ENCODE results near the gene NCAPD2. TPM values are rescaled to one million over a fixed set of nuclear protein-coding genes. Genes with fewer than 3 reads are reported as not detected.
"Not testable (repeated sequence)": the region's sequence is repeated elsewhere in the genome, so short reads cannot be mapped to it uniquely, and the experiment has no call there.

The NCAPD2 gene
- total RNA-seq, 1 donor from 2014 or later, result 23.0 TPM

GRCh38 chr12:6494258-6494743, 399 bp downstream of the NCAPD2 start:
- Histone ChIP-seq H3K27ac (ENCODE audit: low read depth, low read length) (no peak overlapping the region), H3K9me3 (ENCODE audit: control insufficient read depth in 3 of 3, low read length in 3 of 3) (no peaks in the 10 kb centered on the region), H3K4me1 (ENCODE audit: control insufficient read depth in 3 of 3, insufficient read depth in 3 of 3, low read length in 3 of 3) (peaks cover 17 to 34% (median 20%) of the 10 kb centered on the region in 3 donors), H3K9ac (ENCODE audit: low read depth in 1 of 3, low read length in 3 of 3) (peak overlapping the region; percentile 72 to 99 (median 79)), H3K36me3 (ENCODE audit: control insufficient read depth in 3 of 3, insufficient read depth in 3 of 3, low read length in 3 of 3) (peaks cover 9 to 28% (median 15%) of the 10 kb centered on the region in 3 donors), H3K4me3 (ENCODE audit: low read length in 3 of 3) (peak overlapping the region; percentile 89 to 100 (median 97)), H3K27me3 (ENCODE audit: control insufficient read depth in 3 of 3, insufficient read depth in 3 of 3, low read length in 3 of 3) (no peaks in the 10 kb centered on the region)

- peak overlapping the region; percentile 2 to 99 (median 37) for H3K9ac ChIP-seq (ENCODE audit: low read depth in 1 of 3, low read length in 3 of 3)
- no peaks in the 10 kb centered on the region for H3K9me3 ChIP-seq (ENCODE audit: control insufficient read depth in 3 of 3, low read length in 3 of 3)
- peak overlapping the region in 2 of 3 donors; percentile 22 to 38 for H3K4me3 ChIP-seq (ENCODE audit: low read length in 3 of 3)
- H3K27ac ChIP-seq (ENCODE audit: low read depth, low read length), result no peak overlapping the region
- peaks cover 17 to 34% (median 20%) of the 10 kb centered on the region in 3 donors for H3K4me1 ChIP-seq (ENCODE audit: control insufficient read depth in 3 of 3, insufficient read depth in 3 of 3, low read length in 3 of 3)
- H3K36me3 ChIP-seq (ENCODE audit: control insufficient read depth in 3 of 3, insufficient read depth in 3 of 3, low read length in 3 of 3), result peaks cover 9 to 28% (median 17%) of the 10 kb centered on the region in 3 donors
- H3K27me3 ChIP-seq (ENCODE audit: control insufficient read depth in 3 of 3, insufficient read depth in 3 of 3, low read length in 3 of 3), result no peaks in the 10 kb centered on the region
These were observed 1.1 kb downstream of the NCAPD2 start for GRCh38 chr12:6494968-6495367.

DNA sequence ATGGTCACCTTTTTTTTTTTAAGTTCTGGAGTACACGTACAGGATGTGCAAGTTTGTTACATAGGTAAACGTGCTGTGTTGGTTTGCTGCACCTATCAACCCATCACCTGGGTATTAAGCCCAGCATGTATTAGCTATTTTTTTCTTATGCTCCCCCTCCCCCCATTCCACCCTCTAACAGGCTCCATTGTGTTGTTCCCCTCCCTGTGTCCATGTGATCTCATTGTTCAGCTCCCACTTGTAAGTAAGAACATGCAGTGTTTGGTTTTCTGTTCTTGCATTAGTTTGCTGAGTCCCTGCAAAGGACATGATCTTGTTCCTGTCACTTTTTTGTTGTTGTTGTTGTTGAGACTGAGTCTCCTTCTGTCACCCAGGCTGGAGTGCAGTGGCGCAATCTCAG, 3.4 kb downstream of the NCAPD2 start:
- Histone ChIP-seq H3K4me1 (ENCODE audit: control insufficient read depth in 3 of 3, insufficient read depth in 3 of 3, low read length in 3 of 3) (peaks cover 16 to 31% (median 17%) of the 10 kb centered on the region in 3 donors), H3K36me3 (ENCODE audit: control insufficient read depth in 3 of 3, insufficient read depth in 3 of 3, low read length in 3 of 3) (peaks cover 9 to 20% (median 17%) of the 10 kb centered on the region in 3 donors)
- H3K27me3 ChIP-seq (ENCODE audit: control insufficient read depth in 3 of 3, insufficient read depth in 3 of 3, low read length in 3 of 3); H3K9me3 ChIP-seq (ENCODE audit: control insufficient read depth in 3 of 3, low read length in 3 of 3); H3K4me3 ChIP-seq (ENCODE audit: low read length in 3 of 3); H3K9ac ChIP-seq (ENCODE audit: low read depth in 1 of 3, low read length in 3 of 3); H3K27ac ChIP-seq (ENCODE audit: low read depth, low read length): not testable (repeated sequence)

GRCh38 chr12:6500466-6500865, 6.6 kb downstream of the NCAPD2 start:
- Histone ChIP-seq H3K27me3 (ENCODE audit: control insufficient read depth in 3 of 3, insufficient read depth in 3 of 3, low read length in 3 of 3) (no peaks in the 10 kb centered on the region), H3K4me3 (ENCODE audit: low read length in 3 of 3) (no peak overlapping the region), H3K9ac (ENCODE audit: low read depth in 1 of 3, low read length in 3 of 3) (no peak overlapping the region), H3K36me3 (ENCODE audit: control insufficient read depth in 3 of 3, insufficient read depth in 3 of 3, low read length in 3 of 3) (peaks cover 11 to 19% (median 16%) of the 10 kb centered on the region in 3 donors), H3K4me1 (ENCODE audit: control insufficient read depth in 3 of 3, insufficient read depth in 3 of 3, low read length in 3 of 3) (peaks cover 0 to 3% (median 2%) of the 10 kb centered on the region in 3 donors), H3K27ac (ENCODE audit: low read depth, low read length) (no peak overlapping the region), H3K9me3 (ENCODE audit: control insufficient read depth in 3 of 3, low read length in 3 of 3) (no peaks in the 10 kb centered on the region)

GRCh38 chr12:6507102-6507998, 13.4 kb downstream of the NCAPD2 start:
- no peak overlapping the region for H3K4me3 ChIP-seq (ENCODE audit: low read length in 3 of 3)
- H3K9ac ChIP-seq (ENCODE audit: low read depth in 1 of 3, low read length in 3 of 3), result no peak overlapping the region
- H3K27ac ChIP-seq (ENCODE audit: low read depth, low read length), result no peak overlapping the region
- H3K9me3 ChIP-seq (ENCODE audit: control insufficient read depth in 3 of 3, low read length in 3 of 3), result no peaks in the 10 kb centered on the region
- H3K4me1 ChIP-seq (ENCODE audit: control insufficient read depth in 3 of 3, insufficient read depth in 3 of 3, low read length in 3 of 3), result no peaks in the 10 kb centered on the region
- H3K27me3 ChIP-seq (ENCODE audit: control insufficient read depth in 3 of 3, insufficient read depth in 3 of 3, low read length in 3 of 3), result no peaks in the 10 kb centered on the region
- peaks cover 15 to 18% (median 18%) of the 10 kb centered on the region in 3 donors for H3K36me3 ChIP-seq (ENCODE audit: control insufficient read depth in 3 of 3, insufficient read depth in 3 of 3, low read length in 3 of 3)

DNA sequence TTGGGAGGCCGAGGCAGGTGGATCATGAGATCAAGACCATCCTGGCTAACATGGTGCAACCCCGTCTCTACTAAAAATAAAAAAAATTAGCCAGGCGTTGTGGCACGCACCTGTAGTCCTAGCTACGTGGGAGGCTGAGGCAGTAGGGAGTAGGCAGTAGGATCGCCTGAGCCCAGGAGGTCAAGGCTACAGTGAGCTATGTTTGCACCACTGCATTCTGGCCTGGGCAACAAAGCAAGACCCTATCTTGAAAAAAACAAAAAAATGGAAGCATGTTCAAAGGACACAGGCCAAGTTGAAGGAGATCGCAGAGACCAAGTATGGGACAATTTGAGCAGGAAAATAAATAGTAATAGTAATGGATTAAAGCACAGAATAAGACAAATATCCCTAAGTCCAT, 14.2 kb downstream of the NCAPD2 start:
- Histone ChIP-seq H3K27me3 (ENCODE audit: control insufficient read depth in 3 of 3, insufficient read depth in 3 of 3, low read length in 3 of 3) (no peaks in the 10 kb centered on the region), H3K36me3 (ENCODE audit: control insufficient read depth in 3 of 3, insufficient read depth in 3 of 3, low read length in 3 of 3) (peaks cover 21 to 25% (median 23%) of the 10 kb centered on the region in 3 donors), H3K9me3 (ENCODE audit: control insufficient read depth in 3 of 3, low read length in 3 of 3) (no peaks in the 10 kb centered on the region), H3K9ac (ENCODE audit: low read depth in 1 of 3, low read length in 3 of 3) (no peak overlapping the region), H3K4me3 (ENCODE audit: low read length in 3 of 3) (no peak overlapping the region), H3K27ac (ENCODE audit: low read depth, low read length) (no peak overlapping the region), H3K4me1 (ENCODE audit: control insufficient read depth in 3 of 3, insufficient read depth in 3 of 3, low read length in 3 of 3) (no peaks in the 10 kb centered on the region)

- Histone ChIP-seq H3K4me1 (ENCODE audit: control insufficient read depth in 3 of 3, insufficient read depth in 3 of 3, low read length in 3 of 3) (no peaks in the 10 kb centered on the region), H3K36me3 (ENCODE audit: control insufficient read depth in 3 of 3, insufficient read depth in 3 of 3, low read length in 3 of 3) (peaks cover 47 to 68% (median 56%) of the 10 kb centered on the region in 3 donors)
These were observed 26.3 kb downstream of the NCAPD2 start for GRCh38 chr12:6520186-6520585.

GRCh38 chr12:6522193-6522592, 28.3 kb downstream of the NCAPD2 start:
- H3K4me3 ChIP-seq (ENCODE audit: low read length in 3 of 3), result no peak overlapping the region
- H3K36me3 ChIP-seq (ENCODE audit: control insufficient read depth in 3 of 3, insufficient read depth in 3 of 3, low read length in 3 of 3), result peaks cover 58 to 74% (median 61%) of the 10 kb centered on the region in 3 donors

More at GRCh38 chr12:6520186-6520585, 26.3 kb downstream of the NCAPD2 start:
- Histone ChIP-seq H3K4me3 (ENCODE audit: low read length in 3 of 3) (no peak overlapping the region), H3K9me3 (ENCODE audit: control insufficient read depth in 3 of 3, low read length in 3 of 3) (no peaks in the 10 kb centered on the region), H3K27me3 (ENCODE audit: control insufficient read depth in 3 of 3, insufficient read depth in 3 of 3, low read length in 3 of 3) (no peaks in the 10 kb centered on the region), H3K27ac (ENCODE audit: low read depth, low read length) (no peak overlapping the region), H3K9ac (ENCODE audit: low read depth in 1 of 3, low read length in 3 of 3) (no peak overlapping the region)

GRCh38 chr12:6523708-6524107, 29.8 kb downstream of the NCAPD2 start:
- H3K4me3 ChIP-seq (ENCODE audit: low read length in 3 of 3), result no peak overlapping the region
- no peaks in the 10 kb centered on the region for H3K4me1 ChIP-seq (ENCODE audit: control insufficient read depth in 3 of 3, insufficient read depth in 3 of 3, low read length in 3 of 3)
- H3K27ac ChIP-seq (ENCODE audit: low read depth, low read length), result no peak overlapping the region
- no peaks in the 10 kb centered on the region for H3K27me3 ChIP-seq (ENCODE audit: control insufficient read depth in 3 of 3, insufficient read depth in 3 of 3, low read length in 3 of 3)
- H3K9me3 ChIP-seq (ENCODE audit: control insufficient read depth in 3 of 3, low read length in 3 of 3), result no peaks in the 10 kb centered on the region
- peaks cover 65 to 82% (median 68%) of the 10 kb centered on the region in 3 donors for H3K36me3 ChIP-seq (ENCODE audit: control insufficient read depth in 3 of 3, insufficient read depth in 3 of 3, low read length in 3 of 3)
- no peak overlapping the region for H3K9ac ChIP-seq (ENCODE audit: low read depth in 1 of 3, low read length in 3 of 3)

More at GRCh38 chr12:6522193-6522592, 28.3 kb downstream of the NCAPD2 start:
- Histone ChIP-seq H3K9ac (ENCODE audit: low read depth in 1 of 3, low read length in 3 of 3) (no peak overlapping the region), H3K27ac (ENCODE audit: low read depth, low read length) (no peak overlapping the region), H3K4me1 (ENCODE audit: control insufficient read depth in 3 of 3, insufficient read depth in 3 of 3, low read length in 3 of 3) (no peaks in the 10 kb centered on the region), H3K27me3 (ENCODE audit: control insufficient read depth in 3 of 3, insufficient read depth in 3 of 3, low read length in 3 of 3) (no peaks in the 10 kb centered on the region), H3K9me3 (ENCODE audit: control insufficient read depth in 3 of 3, low read length in 3 of 3) (no peaks in the 10 kb centered on the region)

DNA sequence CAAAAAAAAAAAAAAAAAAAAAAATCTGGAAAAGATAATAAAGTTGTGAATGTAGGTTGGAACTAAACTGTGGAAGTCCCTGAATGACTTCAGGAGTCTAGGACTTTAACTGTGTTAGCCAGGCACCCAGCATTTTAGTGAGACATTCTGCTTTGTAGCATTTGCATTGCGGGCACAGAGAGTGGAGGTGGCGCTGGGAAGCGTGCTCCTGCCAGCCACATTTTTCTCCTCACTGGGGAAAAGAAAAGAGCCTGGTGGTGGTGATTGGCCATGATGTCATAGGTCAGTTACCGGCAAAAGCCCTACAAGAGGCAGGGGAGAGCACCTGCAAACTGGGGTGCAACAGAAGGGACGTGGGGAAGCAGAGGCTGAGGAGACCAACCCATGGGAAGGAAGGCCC, 30.7 kb downstream of the NCAPD2 start:
- Histone ChIP-seq H3K27ac (ENCODE audit: low read depth, low read length) (no peak overlapping the region), H3K4me3 (ENCODE audit: low read length in 3 of 3) (no peak overlapping the region), H3K4me1 (ENCODE audit: control insufficient read depth in 3 of 3, insufficient read depth in 3 of 3, low read length in 3 of 3) (no peaks in the 10 kb centered on the region), H3K36me3 (ENCODE audit: control insufficient read depth in 3 of 3, insufficient read depth in 3 of 3, low read length in 3 of 3) (peaks cover 73 to 90% (median 77%) of the 10 kb centered on the region in 3 donors), H3K9ac (ENCODE audit: low read depth in 1 of 3, low read length in 3 of 3) (no peak overlapping the region), H3K9me3 (ENCODE audit: control insufficient read depth in 3 of 3, low read length in 3 of 3) (no peaks in the 10 kb centered on the region), H3K27me3 (ENCODE audit: control insufficient read depth in 3 of 3, insufficient read depth in 3 of 3, low read length in 3 of 3) (no peaks in the 10 kb centered on the region)

Data from skeletal muscle tissue (tissue), 4 donors.